OCI-LY1 (cell line): ENCODE results near the gene CCDC181.

Experiments used
- H2AFZ ChIP-seq: fragments of 200-600 bp; sonication (generic), shearing (Covaris generic); 2 replicates; pipeline ENCODE4 v1.6.0; 2014; ENCODE audit warnings: antibody characterized with exemption, mild to moderate bottlenecking, low read length
- H3F3A ChIP-seq: fragments of 200-600 bp; sonication (generic), shearing (Covaris generic); 2 replicates; pipeline ENCODE4 v1.6.0; 2014; ENCODE audit warnings: mild to moderate bottlenecking, antibody characterized with exemption, low read length, moderate library complexity; ENCODE audit not compliant: insufficient read depth
- H3K27ac ChIP-seq: fragments of 200-600 bp; sonication (generic); 2 replicates; pipeline ENCODE4 v1.5.1; 2014; ENCODE audit warnings: low read length, mixed run types, mild to moderate bottlenecking, low read depth; ENCODE audit not compliant: poor library complexity, severe bottlenecking
- H3K27me3 ChIP-seq: fragments of 200-600 bp; sonication (generic); 2 replicates; pipeline ENCODE4 v1.6.0; 2014; ENCODE audit warnings: antibody characterized with exemption, mild to moderate bottlenecking, low read length, moderate library complexity; ENCODE audit not compliant: insufficient read depth
- H3K36me3 ChIP-seq: fragments of 200-600 bp; sonication (generic); 2 replicates; pipeline ENCODE4 v1.6.1; 2014; ENCODE audit warnings: mild to moderate bottlenecking, antibody characterized with exemption, low read length, moderate library complexity, mixed read lengths; ENCODE audit not compliant: insufficient read depth
- H3K4me1 ChIP-seq: fragments of 200-600 bp; sonication (generic); 2 replicates; pipeline ENCODE4 v1.5.1; 2014; ENCODE audit warnings: mild to moderate bottlenecking, low read length, moderate library complexity; ENCODE audit not compliant: insufficient read depth, severe bottlenecking
- H3K4me2 ChIP-seq: fragments of 200-600 bp; sonication (generic), shearing (Covaris generic); 2 replicates; pipeline ENCODE4 v1.6.1; 2014; ENCODE audit warnings: low read length
- H3K4me3 ChIP-seq: fragments of 200-600 bp; sonication (generic); 2 replicates; pipeline ENCODE4 v1.5.1; 2014; ENCODE audit warnings: low read length, low read depth, mild to moderate bottlenecking, mixed read lengths; ENCODE audit not compliant: poor library complexity, severe bottlenecking
- H3K79me2 ChIP-seq: fragments of 200-600 bp; shearing (Covaris generic); 2 replicates; pipeline ENCODE4 v1.6.1; 2016; ENCODE audit warnings: mixed run types, low read length, mixed read lengths; ENCODE audit not compliant: insufficient read depth
- H3K9ac ChIP-seq: fragments of 200-600 bp; sonication (generic), shearing (Covaris generic); 2 replicates; pipeline ENCODE4 v1.6.1; 2014; ENCODE audit warnings: mild to moderate bottlenecking, low read length, mixed read lengths
- H3K9me2 ChIP-seq: fragments of 200-600 bp; sonication (generic), shearing (Covaris generic); 2 replicates; pipeline ENCODE4 v1.6.1; 2014; ENCODE audit warnings: low read depth, mild to moderate bottlenecking, low read length, mixed read lengths
- H3K9me3 ChIP-seq: fragments of 200-600 bp; shearing (Covaris generic); 2 replicates; pipeline ENCODE4 v1.6.1; 2014; ENCODE audit warnings: low read length, mixed read lengths
- H4K20me1 ChIP-seq: fragments of 200-600 bp; sonication (generic), shearing (Covaris generic); 2 replicates; pipeline ENCODE4 v1.6.0; 2016; ENCODE audit warnings: mild to moderate bottlenecking, low read length; ENCODE audit not compliant: insufficient read depth
- EZH2 ChIP-seq: fragments of 200-600 bp; sonication (generic), shearing (Covaris generic); IDR thresholded peaks from 2 replicates; pipeline ENCODE4 v1.8.0; 2017; ENCODE audit warnings: borderline replicate concordance, mixed run types, mild to moderate bottlenecking, antibody characterized with exemption, low read length, moderate library complexity, mixed read lengths
- TF ChIP-seq, protein P1 (sequence below): fragments of 200-600 bp; sonication (generic), shearing (Covaris generic); IDR thresholded peaks from 2 replicates; pipeline ENCODE4 v1.5.1; 2017; ENCODE audit warnings: mild to moderate bottlenecking, antibody characterized with exemption, low read length, moderate library complexity, mixed read lengths

CCDC181 gene

DNA sequence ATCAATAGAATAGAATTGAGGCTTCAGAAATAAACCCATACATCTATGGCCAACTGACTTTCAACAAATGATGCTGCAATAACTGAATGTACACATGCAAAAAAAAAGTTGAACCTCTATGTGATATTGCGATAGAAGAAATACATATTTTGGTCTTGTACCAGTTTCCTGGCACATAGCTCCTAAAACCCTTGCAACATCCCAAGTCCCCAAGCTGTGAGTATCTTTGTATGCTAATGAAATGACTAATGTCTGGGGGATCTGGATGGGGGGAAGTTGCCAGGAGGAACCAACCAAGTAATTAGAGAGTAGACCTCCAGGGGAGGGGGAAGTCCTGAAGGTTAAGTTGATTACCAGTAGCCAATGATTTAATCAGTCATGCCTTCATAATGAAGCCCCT lies 34.9 kb downstream of the CCDC181 start:
- Histone ChIP-seq H2AFZ (no peak overlapping the region), H3K9me3 (no peaks in the 10 kb centered on the region), H4K20me1 (no peaks in the 10 kb centered on the region), H3K9me2 (no peaks in the 10 kb centered on the region), H3K36me3 (peaks cover 26% of the 10 kb centered on the region; the same call in 1 of the 2 replicates), H3K27me3 (no peaks in the 10 kb centered on the region), H3K9ac (no peak overlapping the region), H3K27ac (no peak overlapping the region), H3K4me1 (no peaks in the 10 kb centered on the region), H3K4me3 (no peak overlapping the region), H3K79me2 (no peaks in the 10 kb centered on the region), H3K4me2 (no peak overlapping the region), H3F3A (no peaks in the 10 kb centered on the region)
- no peak for TF ChIP-seq EZH2
- TF ChIP-seq, protein P1, sequence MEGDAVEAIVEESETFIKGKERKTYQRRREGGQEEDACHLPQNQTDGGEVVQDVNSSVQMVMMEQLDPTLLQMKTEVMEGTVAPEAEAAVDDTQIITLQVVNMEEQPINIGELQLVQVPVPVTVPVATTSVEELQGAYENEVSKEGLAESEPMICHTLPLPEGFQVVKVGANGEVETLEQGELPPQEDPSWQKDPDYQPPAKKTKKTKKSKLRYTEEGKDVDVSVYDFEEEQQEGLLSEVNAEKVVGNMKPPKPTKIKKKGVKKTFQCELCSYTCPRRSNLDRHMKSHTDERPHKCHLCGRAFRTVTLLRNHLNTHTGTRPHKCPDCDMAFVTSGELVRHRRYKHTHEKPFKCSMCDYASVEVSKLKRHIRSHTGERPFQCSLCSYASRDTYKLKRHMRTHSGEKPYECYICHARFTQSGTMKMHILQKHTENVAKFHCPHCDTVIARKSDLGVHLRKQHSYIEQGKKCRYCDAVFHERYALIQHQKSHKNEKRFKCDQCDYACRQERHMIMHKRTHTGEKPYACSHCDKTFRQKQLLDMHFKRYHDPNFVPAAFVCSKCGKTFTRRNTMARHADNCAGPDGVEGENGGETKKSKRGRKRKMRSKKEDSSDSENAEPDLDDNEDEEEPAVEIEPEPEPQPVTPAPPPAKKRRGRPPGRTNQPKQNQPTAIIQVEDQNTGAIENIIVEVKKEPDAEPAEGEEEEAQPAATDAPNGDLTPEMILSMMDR = no peak

DNA sequence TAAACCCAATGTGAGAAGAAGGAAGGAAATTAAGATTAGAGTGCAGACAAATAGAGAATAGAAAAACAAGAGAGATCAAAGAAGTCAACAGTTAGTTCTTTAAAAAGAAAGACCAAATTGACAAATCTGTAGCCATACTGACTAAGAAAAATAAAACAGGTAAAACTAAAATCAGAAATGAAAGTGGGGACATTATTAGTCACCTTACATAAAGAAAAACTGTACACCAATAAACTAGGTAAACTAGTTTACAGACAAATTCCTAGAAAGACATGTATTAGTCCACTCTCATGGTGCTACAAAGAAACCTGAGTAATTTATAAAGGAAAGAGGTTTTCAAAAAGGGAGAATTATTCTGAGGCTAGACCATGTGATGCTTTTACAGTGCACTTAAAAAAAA lies 37.0 kb downstream of the CCDC181 start:
- H3F3A ChIP-seq = no peaks in the 10 kb centered on the region

DNA sequence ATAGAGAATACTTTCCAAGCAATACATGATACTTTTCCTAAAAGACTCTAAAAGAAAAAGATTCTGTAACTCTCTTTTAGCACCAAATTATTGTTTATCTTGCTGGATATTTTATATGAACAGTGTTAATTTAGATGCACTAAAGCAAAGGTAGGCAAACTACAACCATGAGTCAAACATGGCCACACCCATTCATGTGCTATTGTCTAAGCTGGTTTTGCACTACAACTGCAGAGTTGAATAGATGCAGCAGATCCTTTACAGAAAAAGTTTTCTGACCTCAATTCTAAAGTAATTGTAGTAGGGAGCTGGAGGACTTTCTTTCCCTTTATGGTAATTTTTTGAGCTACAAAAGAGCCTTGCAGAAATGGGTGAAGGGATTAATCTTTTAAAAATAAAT lies 39.9 kb downstream of the CCDC181 start:
- Histone ChIP-seq H3K9me2 (no peaks in the 10 kb centered on the region), H3K4me3 (no peak overlapping the region), H3K9me3 (no peaks in the 10 kb centered on the region), H3K79me2 (no peaks in the 10 kb centered on the region), H3K9ac (no peak overlapping the region), H3K4me2 (no peak overlapping the region), H2AFZ (no peak overlapping the region), H4K20me1 (no peaks in the 10 kb centered on the region), H3K27me3 (no peaks in the 10 kb centered on the region), H3F3A (no peaks in the 10 kb centered on the region), H3K27ac (no peak overlapping the region), H3K4me1 (no peaks in the 10 kb centered on the region), H3K36me3 (peaks cover 56% of the 10 kb centered on the region; the same call in 1 of the 2 replicates)
- TF ChIP-seq, protein P1 = no peak
- TF ChIP-seq EZH2 = no peak

More for the DNA sequence above, 37.0 kb downstream of the CCDC181 start:
- TF ChIP-seq, protein P1 = no peak
- no peak for TF ChIP-seq EZH2
- Histone ChIP-seq H3K79me2 (no peaks in the 10 kb centered on the region), H3K9ac (no peak overlapping the region), H3K4me3 (no peak overlapping the region), H3K27ac (no peak overlapping the region), H4K20me1 (no peaks in the 10 kb centered on the region), H3K27me3 (no peaks in the 10 kb centered on the region), H3K9me2 (no peaks in the 10 kb centered on the region), H3K4me2 (no peak overlapping the region), H3K9me3 (no peaks in the 10 kb centered on the region), H2AFZ (no peak overlapping the region), H3K36me3 (peaks cover 39% of the 10 kb centered on the region; the same call in 1 of the 2 replicates), H3K4me1 (no peaks in the 10 kb centered on the region)
